Trophoblast cell (in vitro differentiated cells and primary cell): ENCODE data around the gene NLGN3. TPM values are rescaled to one million over a fixed set of nuclear protein-coding genes. Genes with fewer than 3 reads are reported as not detected.
A peak's percentile ranks its signal among the peaks of the same experiment; 100 is the strongest.

Experiments used
- DNase-seq, 2 donors: peaks; one replicate each; pipeline ENCODE4 v3.0.0-alpha.2; 2016
- H2AFZ ChIP-seq: 2 replicates; pipeline ENCODE4 v1.6.1; 2013; ENCODE audit warnings: low read length, moderate library complexity, mild to moderate bottlenecking; ENCODE audit not compliant: insufficient read depth, poor library complexity
- H2AK5ac ChIP-seq: 2 replicates; pipeline ENCODE4 v1.6.1; 2013; ENCODE audit warnings: mild to moderate bottlenecking, low read length
- H2BK120ac ChIP-seq: 2 replicates; pipeline ENCODE4 v1.6.1; 2013; ENCODE audit warnings: low read length, mild to moderate bottlenecking, moderate library complexity; ENCODE audit not compliant: insufficient read depth, poor library complexity
- H2BK12ac ChIP-seq: 2 replicates; pipeline ENCODE4 v1.6.1; 2013; ENCODE audit warnings: mild to moderate bottlenecking, low read length, moderate library complexity
- H2BK5ac ChIP-seq: 2 replicates; pipeline ENCODE4 v1.6.1; 2013; ENCODE audit warnings: low read length, low read depth, moderate library complexity, mild to moderate bottlenecking; ENCODE audit not compliant: poor library complexity
- H3K14ac ChIP-seq: 2 replicates; pipeline ENCODE4 v1.6.1; 2013; ENCODE audit warnings: mild to moderate bottlenecking, low read length
- H3K18ac ChIP-seq: 2 replicates; pipeline ENCODE4 v1.6.1; 2013; ENCODE audit warnings: mild to moderate bottlenecking, low read length
- H3K23ac ChIP-seq: 2 replicates; pipeline ENCODE4 v1.6.1; 2013; ENCODE audit warnings: low read length
- H3K27ac ChIP-seq: 2 replicates; pipeline ENCODE4 v1.5.1; 2013; ENCODE audit warnings: low read depth, mild to moderate bottlenecking, inconsistent platforms, low read length, moderate library complexity
- H3K27me3 ChIP-seq: 2 replicates; pipeline ENCODE4 v1.6.1; 2013; ENCODE audit warnings: inconsistent platforms, mild to moderate bottlenecking, low read length, moderate library complexity; ENCODE audit not compliant: insufficient read depth
- H3K36me3 ChIP-seq, 2 experiments: 1 replicate in 1 of 2; 2 replicates in 1 of 2; pipeline ENCODE4 v1.6.1; 2013; ENCODE audit warnings: low read length in 2 of 2, mild to moderate bottlenecking in 2 of 2, moderate library complexity in 1 of 2; ENCODE audit not compliant: insufficient read depth in 2 of 2, control insufficient read depth in 1 of 2
- H3K4ac ChIP-seq: 2 replicates; pipeline ENCODE4 v1.6.1; 2013; ENCODE audit warnings: low read depth, mild to moderate bottlenecking, low read length, moderate library complexity
- H3K4me1 ChIP-seq, 2 experiments: 1 replicate in 1 of 2; 2 replicates in 1 of 2; pipeline ENCODE4 v1.6.1; 2013; ENCODE audit warnings: low read length in 2 of 2, mild to moderate bottlenecking in 2 of 2, moderate library complexity in 1 of 2; ENCODE audit not compliant: insufficient read depth in 2 of 2, control insufficient read depth in 1 of 2
- H3K4me2 ChIP-seq: 2 replicates; pipeline ENCODE4 v1.6.1; 2013; ENCODE audit warnings: inconsistent platforms, mild to moderate bottlenecking, low read length, moderate library complexity
- H3K4me3 ChIP-seq: 2 replicates; pipeline ENCODE4 v1.5.1; 2013; ENCODE audit warnings: mild to moderate bottlenecking, low read depth, low read length, inconsistent platforms
- H3K79me1 ChIP-seq: one replicate; pipeline ENCODE4 v1.6.1; 2013; ENCODE audit warnings: low read length
- H3K79me2 ChIP-seq: 2 replicates; pipeline ENCODE4 v1.6.1; 2013; ENCODE audit warnings: low read length, mild to moderate bottlenecking; ENCODE audit not compliant: control insufficient read depth, insufficient read depth, poor library complexity
- H3K9ac ChIP-seq: 2 replicates; pipeline ENCODE4 v1.6.1; 2013; ENCODE audit warnings: mild to moderate bottlenecking, low read length
- H3K9me3 ChIP-seq: 2 replicates; pipeline ENCODE4 v1.6.1; 2013; ENCODE audit warnings: low read depth, mild to moderate bottlenecking, control low read depth, inconsistent platforms, low read length; ENCODE audit not compliant: insufficient read depth
- H4K12ac ChIP-seq: 2 replicates; pipeline ENCODE4 v1.6.1; 2013; ENCODE audit warnings: low read depth, mild to moderate bottlenecking, low read length, moderate library complexity
- H4K8ac ChIP-seq: 2 replicates; pipeline ENCODE4 v1.6.1; 2013; ENCODE audit warnings: low read depth, mild to moderate bottlenecking, low read length, moderate library complexity
- H4K91ac ChIP-seq: one replicate; pipeline ENCODE4 v1.6.1; 2013; ENCODE audit warnings: low read depth, mild to moderate bottlenecking, low read length, moderate library complexity
- WGBS: extraction: QIAGEN DNeasy Blood & Tissue Kit; methylation state at CpG from one replicate; pipeline ENCODE4 v1.1.7; 2013; ENCODE audit warnings: missing lambda C conversion rate; ENCODE audit not compliant: insufficient read length, insufficient coverage; ENCODE audit errors: extremely low coverage; 5-methylcytosine and 5-hydroxymethylcytosine counted together
- polyA plus RNA-seq: library from polyadenylated mRNA; stranded (reverse); fragments of 200-250 nt; gene quantifications from 2 replicates; pipeline ENCODE4 v1.2.3, GENCODE V29; 2013

NLGN3 gene
- 0.83 and 0.90 TPM in 2 replicates for polyA plus RNA-seq

DNA sequence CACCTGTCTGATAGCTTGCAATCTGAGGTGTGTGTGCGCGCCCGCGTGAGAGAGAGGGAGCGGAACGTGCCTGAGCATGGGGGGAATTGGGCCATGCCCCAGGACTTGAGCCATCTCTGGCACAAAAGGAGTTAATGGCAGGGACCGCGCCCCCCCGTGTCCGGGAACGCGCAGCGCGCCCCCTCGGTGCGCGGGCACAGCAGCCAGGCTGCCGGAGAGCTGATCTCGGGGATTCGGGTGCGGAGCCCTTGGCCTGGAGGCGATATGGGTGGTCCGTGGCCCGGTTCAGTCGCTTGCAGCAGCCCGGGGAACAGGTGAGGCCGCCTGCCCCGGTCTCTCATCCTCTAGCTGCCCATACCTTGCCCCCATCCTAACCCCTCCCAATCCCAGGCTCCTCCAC, at the start of gene NLGN3:
Gene NLGN3 (plus strand): TSS at position 191 of the 400 bp plus-strand sequence. CDS start 2,909 bp downstream, outside the sequence.
- H3K27ac ChIP-seq = no peak within 1 kb of the TSS

DNA sequence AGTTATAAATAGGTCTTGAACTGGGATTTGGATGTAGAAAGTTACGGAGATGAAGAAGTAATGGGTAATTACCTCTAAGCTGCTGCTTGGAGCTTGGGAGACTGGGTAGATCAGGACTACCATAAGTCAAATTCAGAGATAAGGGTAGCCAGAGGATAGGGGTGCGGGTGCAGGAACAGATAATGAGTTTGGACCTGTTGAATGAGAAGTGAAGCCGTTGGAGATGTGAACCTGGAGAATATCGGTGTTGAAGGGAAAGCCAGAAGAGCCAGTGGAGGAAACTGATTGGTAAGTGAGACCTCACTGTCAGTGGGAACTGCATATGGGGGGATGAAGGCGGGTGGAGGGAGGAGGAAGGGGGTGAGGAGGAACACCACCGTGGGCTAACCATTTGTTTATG, 49.6 kb upstream of the NLGN3 start:
- Histone ChIP-seq H3K9ac (no peak overlapping the region), H4K8ac (peak overlapping the region; percentile 43), H3K14ac (no peak overlapping the region), H3K9me3 (no peaks in the 10 kb centered on the region), H2BK5ac (no peak overlapping the region), H3K27ac (no peak overlapping the region), H2BK120ac (no peak overlapping the region), H2AFZ (no peak overlapping the region), H3K4ac (no peak overlapping the region), H4K91ac (no peak overlapping the region), H3K79me2 (no peaks in the 10 kb centered on the region), H3K4me3 (peak overlapping the region; percentile 65), H3K27me3 (no peaks in the 10 kb centered on the region), H3K23ac (no peak overlapping the region), H2BK12ac (no peak overlapping the region), H3K79me1 (peaks cover 6% of the 10 kb centered on the region), H2AK5ac (no peak overlapping the region), H3K36me3 (no peaks in the 10 kb centered on the region), H3K4me2 (peak overlapping the region; percentile 90), H3K4me1 (peaks cover 0 to 2% of the 10 kb centered on the region in 2 experiments), H4K12ac (no peak overlapping the region), H3K18ac (no peak overlapping the region)
- no CpG with 5 or more reads among the region's 6 CpGs for WGBS
- no peak for DNase-seq

More for the DNA sequence above, at the start of gene NLGN3:
- H4K91ac ChIP-seq = no peak within 1 kb of the TSS
- H2BK5ac ChIP-seq = no peak within 1 kb of the TSS
- no peak within 1 kb of the TSS for H3K18ac ChIP-seq
- no peaks in the 10 kb centered on the region for H3K79me1 ChIP-seq
- no peak within 1 kb of the TSS for H3K14ac ChIP-seq
- no peaks in the 10 kb centered on the region for H3K27me3 ChIP-seq
- H2AK5ac ChIP-seq = no peak within 1 kb of the TSS
- peaks cover 17 to 22% of the 10 kb centered on the region in 2 experiments for H3K36me3 ChIP-seq
- H4K8ac ChIP-seq = no peak within 1 kb of the TSS
- H4K12ac ChIP-seq = no peak within 1 kb of the TSS
- no peak within 1 kb of the TSS for H3K4me3 ChIP-seq
- H3K9me3 ChIP-seq = no peaks in the 10 kb centered on the region
- H3K23ac ChIP-seq = no peak within 1 kb of the TSS
- H2BK120ac ChIP-seq = no peak within 1 kb of the TSS
- no peak within 1 kb of the TSS for H3K4ac ChIP-seq
- H3K4me2 ChIP-seq = peak within 1 kb of the TSS; percentile 51
- no peak within 1 kb of the TSS for H2BK12ac ChIP-seq
- H3K4me1 ChIP-seq = peaks cover 6 to 10% of the 10 kb centered on the region in 2 experiments
- no peaks in the 10 kb centered on the region for H3K79me2 ChIP-seq
- WGBS = no CpG with 5 or more reads among the region's 28 CpGs
- no peak within 1 kb of the TSS for H2AFZ ChIP-seq
- H3K9ac ChIP-seq = no peak within 1 kb of the TSS
- DNase-seq = no peak

DNA sequence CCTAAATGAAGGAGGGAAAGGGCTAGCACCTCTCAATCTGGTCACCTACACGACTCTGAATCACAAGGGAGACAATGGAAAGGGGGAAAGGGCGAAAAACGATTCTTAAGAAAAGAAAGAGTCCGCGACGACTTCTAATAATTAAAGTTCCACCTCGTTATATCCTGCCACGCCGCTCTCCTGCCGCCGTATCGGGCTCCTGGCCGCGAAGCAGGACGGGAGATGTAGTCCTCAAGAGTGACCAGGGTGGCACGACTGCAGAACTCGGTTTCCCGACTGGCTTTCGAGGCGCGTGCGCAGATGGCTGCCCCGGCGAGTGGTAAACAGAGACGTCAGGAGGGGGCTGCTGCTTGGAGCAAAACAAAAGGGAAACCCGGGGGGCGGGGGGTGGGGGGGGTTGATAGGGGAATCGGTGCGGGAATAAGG, 49.1 kb upstream of the NLGN3 start, which contains the start of gene FOXO4:
Gene FOXO4 (plus strand): TSS at position 297 of the 426 bp plus-strand sequence. CDS start 678 bp downstream, outside the sequence.
- Histone ChIP-seq H2BK5ac (no peak within 1 kb of the TSS), H3K9me3 (no peaks in the 10 kb centered on the region), H3K18ac (peak within 1 kb of the TSS; percentile 35), H2BK120ac (peak within 1 kb of the TSS; percentile 27), H3K4ac (peak within 1 kb of the TSS; percentile 80), H3K4me3 (peak within 1 kb of the TSS; percentile 68), H4K12ac (no peak within 1 kb of the TSS), H2BK12ac (no peak within 1 kb of the TSS), H2AK5ac (no peak within 1 kb of the TSS), H3K27ac (no peak within 1 kb of the TSS), H3K23ac (no peak within 1 kb of the TSS), H3K27me3 (no peaks in the 10 kb centered on the region), H4K91ac (peak within 1 kb of the TSS; percentile 52), H3K79me2 (no peaks in the 10 kb centered on the region), H4K8ac (peak within 1 kb of the TSS; percentile 43), H2AFZ (peak within 1 kb of the TSS; percentile 63), H3K4me1 (peaks cover 0 to 3% of the 10 kb centered on the region in 2 experiments), H3K14ac (peak within 1 kb of the TSS; percentile 29), H3K36me3 (peaks cover 0 to under 1% of the 10 kb centered on the region in 2 experiments), H3K79me1 (peaks cover 6% of the 10 kb centered on the region), H3K4me2 (peak within 1 kb of the TSS; percentile 90), H3K9ac (peak within 1 kb of the TSS; percentile 43)
- WGBS = no CpG with 5 or more reads among the region's 29 CpGs
- DNase-seq = peak; percentile 76 to 80

DNA sequence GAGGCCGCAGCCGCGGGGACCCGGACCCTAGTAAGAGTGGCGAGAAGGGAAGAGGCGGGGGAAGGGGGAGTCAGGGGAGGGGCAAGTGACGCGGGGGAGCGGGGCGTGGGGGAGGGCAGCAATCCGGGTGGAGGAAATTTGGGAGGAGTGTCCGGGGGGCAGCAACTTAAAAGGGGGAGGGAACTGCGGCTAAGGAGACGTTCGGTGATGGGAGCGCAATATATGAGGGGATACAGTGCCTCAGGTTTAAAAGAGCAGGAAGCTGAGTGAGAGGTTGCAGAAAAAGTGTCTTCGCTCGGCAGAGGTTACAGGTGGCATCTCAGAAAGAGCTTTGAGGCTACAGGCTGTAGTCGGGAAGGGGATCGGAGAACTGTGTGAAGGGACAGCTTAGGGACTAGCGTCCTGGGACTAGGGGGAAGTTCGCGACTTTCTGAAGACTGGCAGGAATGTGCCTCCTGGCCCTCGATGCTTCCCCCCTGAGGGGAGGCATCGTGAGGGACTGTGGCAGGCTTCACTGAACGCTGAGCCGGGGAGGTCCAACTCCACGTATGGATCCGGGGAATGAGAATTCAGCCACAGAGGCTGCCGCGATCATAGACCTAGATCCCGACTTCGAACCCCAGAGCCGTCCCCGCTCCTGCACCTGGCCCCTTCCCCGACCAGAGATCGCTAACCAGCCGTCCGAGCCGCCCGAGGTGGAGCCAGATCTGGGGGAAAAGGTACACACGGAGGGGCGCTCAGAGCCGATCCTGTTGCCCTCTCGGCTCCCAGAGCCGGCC, 48.5 kb upstream of the NLGN3 start:
- no peak overlapping the region for H2BK5ac ChIP-seq
- H2BK120ac ChIP-seq = peak overlapping the region; percentile 27
- no peak overlapping the region for H2AK5ac ChIP-seq
- peak overlapping the region; percentile 68 for H3K4me3 ChIP-seq
- peak overlapping the region; percentile 29 for H3K14ac ChIP-seq
- no peak overlapping the region for H3K27ac ChIP-seq
- H3K23ac ChIP-seq = no peak overlapping the region
- no peak overlapping the region for H4K12ac ChIP-seq
- H3K9ac ChIP-seq = peak overlapping the region; percentile 43
- peak overlapping the region; percentile 81 for H3K4me2 ChIP-seq
- peak in 1 of 2 donors; percentile 31 for DNase-seq
- H2BK12ac ChIP-seq = no peak overlapping the region
- H3K79me1 ChIP-seq = peaks cover 6% of the 10 kb centered on the region
- peak overlapping the region; percentile 52 for H4K91ac ChIP-seq
- no peaks in the 10 kb centered on the region for H3K27me3 ChIP-seq
- H3K4me1 ChIP-seq = peaks cover 5 to 8% of the 10 kb centered on the region in 2 experiments
- H3K79me2 ChIP-seq = no peaks in the 10 kb centered on the region
- H3K36me3 ChIP-seq = peaks cover 0 to 4% of the 10 kb centered on the region in 2 experiments
- peak overlapping the region; percentile 35 for H3K18ac ChIP-seq
- peak overlapping the region; percentile 42 for H4K8ac ChIP-seq
- H3K4ac ChIP-seq = peak overlapping the region; percentile 80
- peak overlapping the region; percentile 63 for H2AFZ ChIP-seq
- H3K9me3 ChIP-seq = no peaks in the 10 kb centered on the region
- WGBS = no CpG with 5 or more reads among the region's 46 CpGs
